Effector CD8-positive, alpha-beta T cell (primary cell): Measurements from ENCODE around the gene GPR151.
"Not testable (repeated sequence)": the region's sequence is repeated elsewhere in the genome, so short reads cannot be mapped to it uniquely, and the experiment has no call there.

Source experiments
- DNase-seq: peaks from one replicate; lab custom pipeline; 2025; lab: John Stamatoyannopoulos, UW
- total RNA-seq, 4 experiments: gene quantifications; one replicate each; lab custom pipeline; 2026; lab: John Stamatoyannopoulos, UW

The GPR151 gene
- total RNA-seq = 0 reads per million in 4 experiments

- no peak for DNase-seq
Measured at GRCh38 chr5:146516151-146516475, at the start of gene GPR151. Gene GPR151, minus strand, starts transcription at chr5:146516190. Its CDS starts 77 bp downstream, at chr5:146516113.

- DNase-seq = no peak
Measured at GRCh38 chr5:146564007-146564762, 48.2 kb upstream of the GPR151 start.

- DNase-seq = no peak
Measured at GRCh38 chr5:146562461-146562860, 46.5 kb upstream of the GPR151 start.

GRCh38 chr5:146561711-146562110 lies 45.7 kb upstream of the GPR151 start:
- no peak for DNase-seq

- no peak for DNase-seq
Measured at GRCh38 chr5:146560205-146560812, 44.3 kb upstream of the GPR151 start.

- not testable (repeated sequence) for DNase-seq
Measured at GRCh38 chr5:146556884-146557283, 40.9 kb upstream of the GPR151 start.

- DNase-seq = no peak
Measured at GRCh38 chr5:146553446-146553845, 37.5 kb upstream of the GPR151 start.

- DNase-seq = no peak
Measured at GRCh38 chr5:146549615-146550014, 33.6 kb upstream of the GPR151 start.

- DNase-seq = no peak
Measured at GRCh38 chr5:146548781-146549449, 32.9 kb upstream of the GPR151 start.

- DNase-seq = no peak
Measured at GRCh38 chr5:146544232-146544631, 28.2 kb upstream of the GPR151 start.

- peak; percentile 43 for DNase-seq
Measured at GRCh38 chr5:146541958-146542849, 26.2 kb upstream of the GPR151 start.

- no peak for DNase-seq
Measured at GRCh38 chr5:146540414-146540813, 24.4 kb upstream of the GPR151 start.

GRCh38 chr5:146539973-146540372 lies 24.0 kb upstream of the GPR151 start:
- no peak for DNase-seq

- DNase-seq = no peak
Measured at GRCh38 chr5:146538432-146538831, 22.4 kb upstream of the GPR151 start.

GRCh38 chr5:146533882-146534281 lies 17.9 kb upstream of the GPR151 start:
- no peak for DNase-seq

GRCh38 chr5:146533260-146533857 lies 17.4 kb upstream of the GPR151 start:
- peak; percentile 48 for DNase-seq

GRCh38 chr5:146529984-146530383 lies 14.0 kb upstream of the GPR151 start:
- DNase-seq = no peak

- DNase-seq = no peak
Measured at GRCh38 chr5:146528236-146528635, 12.2 kb upstream of the GPR151 start.

GRCh38 chr5:146527785-146528184 lies 11.8 kb upstream of the GPR151 start:
- no peak for DNase-seq

GRCh38 chr5:146523698-146524097 lies 7.7 kb upstream of the GPR151 start:
- DNase-seq = no peak

- DNase-seq = no peak
Measured at GRCh38 chr5:146521403-146522106, 5.6 kb upstream of the GPR151 start.
